Endothelial cell of umbilical vein (primary cell): ENCODE data around the gene IL6R. TPM values are rescaled to one million over a fixed set of nuclear protein-coding genes. Genes with fewer than 3 reads are reported as not detected.
A peak's percentile ranks its signal among the peaks of the same experiment; 100 is the strongest.

Experiments used
- BruUV-seq: library from RNA; stranded (reverse); fragments of 400-500 nt; replicated peaks from 2 replicates; lab custom pipeline; 2021; lab: Mats Ljungman, UMichigan
- CTCF ChIA-PET: fragments of 300-600, 350-600 bp; sonication (Branson Sonifier 250); formaldehyde crosslinking; loops from one replicate; lab custom pipeline; 2021; ENCODE audit warnings: antibody characterized with exemption, inconsistent platforms; lab: Charles Lee
- POLR2A ChIA-PET: fragments of 300-600, 350-600 bp; sonication (Branson Sonifier 250); formaldehyde crosslinking; loops from one replicate; lab custom pipeline; 2021; ENCODE audit warnings: antibody characterized with exemption, inconsistent platforms; lab: Charles Lee
- DNase-seq: peaks from one replicate; pipeline ENCODE4 v3.0.0-alpha.2; 2011; ENCODE audit warnings: low read depth, low spot score
- FAIRE-seq: peaks from 2 replicates; lab custom pipeline; 2011; peaks lifted over from hg19 to GRCh38; lab: Jason Lieb, UNC
- H2AFZ ChIP-seq: 2 replicates; pipeline ENCODE4 v1.6.0; 2012; ENCODE audit warnings: low read depth, low read length, control low read depth, inconsistent platforms
- H3K27ac ChIP-seq: 2 replicates; pipeline ENCODE4 v1.5.1; 2011; ENCODE audit warnings: low read depth, mild to moderate bottlenecking, control low read depth, low read length, moderate library complexity; ENCODE audit not compliant: insufficient read depth
- H3K27me3 ChIP-seq, 2 experiments: 2 replicates each; pipeline versions ENCODE4 v1.6.0 to v1.6.1; 2011; ENCODE audit warnings: low read length in 2 of 2, mixed read lengths in 1 of 2; ENCODE audit not compliant: control insufficient read depth in 2 of 2, insufficient read depth in 2 of 2
- H3K36me3 ChIP-seq, 2 experiments: 2 replicates in 1 of 2; 3 replicates in 1 of 2; pipeline ENCODE4 v1.5.1; 2011; ENCODE audit warnings: low read length in 2 of 2, mild to moderate bottlenecking in 1 of 2, moderate library complexity in 1 of 2; ENCODE audit not compliant: control insufficient read depth in 2 of 2, insufficient read depth in 2 of 2; ENCODE audit errors: extremely low read depth in 1 of 2
- H3K4me1 ChIP-seq: 3 replicates; pipeline ENCODE4 v1.5.1; 2011; ENCODE audit warnings: mild to moderate bottlenecking, low read length; ENCODE audit not compliant: control insufficient read depth, insufficient read depth; ENCODE audit errors: extremely low read depth
- H3K4me2 ChIP-seq: 2 replicates; pipeline ENCODE4 v1.6.1; 2011; ENCODE audit warnings: low read length, control low read depth, mixed read lengths; ENCODE audit not compliant: insufficient read depth
- H3K4me3 ChIP-seq, 3 experiments: fragments of 200-600 bp in 1 of 3; sonication (generic), shearing (Covaris generic) in 1 of 3; replicated peaks in 1 of 3; 2 replicates each; pipeline ENCODE4 v1.5.1; 2011 to 2016; ENCODE audit warnings: control low read depth in 3 of 3, low read length in 3 of 3, mild to moderate bottlenecking in 2 of 3, inconsistent platforms in 1 of 3, low read depth in 1 of 3, moderate library complexity in 1 of 3; ENCODE audit not compliant: insufficient read depth in 1 of 3
- H3K79me2 ChIP-seq: 2 replicates; pipeline ENCODE4 v1.6.0; 2012; ENCODE audit warnings: low read length, inconsistent platforms; ENCODE audit not compliant: control insufficient read depth, insufficient read depth
- H3K9ac ChIP-seq: replicated peaks from 2 replicates; pipeline ENCODE3; 2011; ENCODE audit warnings: low read length, control low read depth; ENCODE audit not compliant: insufficient read depth; ENCODE audit errors: extremely low read depth
- H3K9me1 ChIP-seq: replicated peaks from 3 replicates; pipeline ENCODE4 v1.6.0; 2011; ENCODE audit warnings: mild to moderate bottlenecking, low read length; ENCODE audit not compliant: control insufficient read depth, insufficient read depth; ENCODE audit errors: extremely low read depth
- H3K9me3 ChIP-seq: replicated peaks from 2 replicates; pipeline ENCODE4 v1.5.1; 2012; ENCODE audit warnings: low read length, inconsistent platforms; ENCODE audit not compliant: control insufficient read depth, insufficient read depth
- H4K20me1 ChIP-seq: replicated peaks from 2 replicates; pipeline ENCODE3; 2011; ENCODE audit warnings: mild to moderate bottlenecking, low read length; ENCODE audit not compliant: control insufficient read depth, insufficient read depth; ENCODE audit errors: extremely low read depth
- EZH2 ChIP-seq: IDR thresholded peaks from 2 replicates; pipeline ENCODE4 v1.6.1; 2012; ENCODE audit warnings: borderline replicate concordance, low read depth, mild to moderate bottlenecking, moderate library complexity, low read length, inconsistent platforms; ENCODE audit not compliant: severe bottlenecking
- FOS ChIP-seq: IDR thresholded peaks from 2 replicates; pipeline ENCODE4 v1.6.1; 2011; ENCODE audit warnings: mild to moderate bottlenecking, low read length, moderate library complexity, borderline replicate concordance; ENCODE audit not compliant: insufficient read depth
- GATA2 ChIP-seq: IDR thresholded peaks from 2 replicates; pipeline ENCODE4 v1.7.0; 2011; ENCODE audit warnings: low read depth, mild to moderate bottlenecking, moderate library complexity, mixed read lengths, low read length; ENCODE audit not compliant: insufficient read length, insufficient read depth
- JUN ChIP-seq: IDR thresholded peaks from 2 replicates; pipeline ENCODE4 v1.6.1; 2011; ENCODE audit warnings: borderline replicate concordance, low read depth; ENCODE audit not compliant: insufficient read length, insufficient read depth
- MYC ChIP-seq: IDR thresholded peaks from one replicate; pipeline ENCODE4 v1.6.1; 2011; ENCODE audit warnings: mild to moderate bottlenecking, low read depth, low read length
- POLR2A ChIP-seq: IDR thresholded peaks from 2 replicates; pipeline ENCODE4 v1.6.1; 2012; ENCODE audit warnings: low read depth, mild to moderate bottlenecking, control low read depth, low read length
- POLR2AphosphoS5 ChIP-seq: IDR thresholded peaks from 2 replicates; pipeline ENCODE4 v1.6.1; 2012; ENCODE audit warnings: low read depth, mild to moderate bottlenecking, control low read depth, low read length, moderate library complexity; ENCODE audit not compliant: insufficient read depth
- dilution Hi-C: fragments of 300-500 bp; cut with MboI; formaldehyde crosslinking; loops from one replicate; pipeline ENCODE4 v1.15.0; 2019; ENCODE audit warnings: low sequenced_read_pairs; ENCODE audit not compliant: extremely low pct_ligation_motif_present
- intact Hi-C: fragments of 100-400 bp; cut with micrococcal nuclease; formaldehyde crosslinking; loops from one replicate; pipeline ENCODE4 v1.10.0; 2022
- polyA plus RNA-seq, 4 experiments: library from polyadenylated mRNA; depleted of rRNA in 3 of 4; stranded (reverse) in 3 of 4; unstranded in 1 of 4; fragments of >200 nt; gene quantifications; 2 replicates each; pipeline versions ENCODE4 v1.2.1 to v1.2.3, GENCODE V29; 2011 to 2012; ENCODE audit warnings: missing spikeins in 1 of 4
- total RNA-seq: library from RNA; stranded (reverse); gene quantifications from 2 replicates; pipeline ENCODE4 v1.2.3, GENCODE V29; 2021
- TF ChIP-seq, protein P1 (sequence below), 2 donors: IDR thresholded peaks; 1 replicate in 1 of 2; 2 replicates in 1 of 2; pipeline ENCODE4 v1.5.1; 2011; ENCODE audit warnings: low read length in 2 of 2, mild to moderate bottlenecking in 2 of 2, moderate library complexity in 2 of 2, control low read depth in 1 of 2, inconsistent platforms in 1 of 2, low read depth in 1 of 2; ENCODE audit not compliant: insufficient read depth in 1 of 2; ENCODE audit errors: extremely low read depth in 1 of 2
- TF ChIP-seq, protein P2 (sequence below): IDR thresholded peaks from 2 replicates; pipeline ENCODE4 v1.6.1; 2011; ENCODE audit not compliant: insufficient read depth, insufficient read length

IL6R gene
- total and polyA plus RNA-seq, 2 donors (not counting 3 experiments of a cell fraction or from before 2014, with no cell fraction given): 4.8 to 5.1 TPM

DNA sequence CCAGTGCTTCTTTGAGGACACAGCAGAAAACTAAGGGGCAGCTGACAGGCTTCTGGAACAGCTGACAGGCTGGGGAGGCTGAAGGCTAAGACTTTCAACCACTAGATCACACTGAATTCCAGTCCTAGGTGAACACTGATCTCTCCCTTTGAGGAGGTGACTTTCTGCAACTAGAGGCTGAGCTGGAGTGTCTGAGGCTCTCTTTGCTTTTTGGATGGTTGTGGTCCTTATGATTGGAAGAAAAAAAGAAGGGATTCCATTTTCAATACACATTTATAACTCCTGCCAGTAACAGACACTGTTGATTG, 1.4 kb downstream of the IL6R start:
- intact Hi-C loops (no loop called here), dilution Hi-C loops (no loop called here)
- FAIRE-seq (no peak), DNase-seq (no peak)
- Histone ChIP-seq H3K27me3 (no peaks in the 10 kb centered on the region), H3K9me1 (no peaks in the 10 kb centered on the region), H3K79me2 (no peaks in the 10 kb centered on the region), H3K27ac (no peak overlapping the region), H3K36me3 (no peaks in the 10 kb centered on the region), H3K4me1 (peaks cover 12% of the 10 kb centered on the region), H4K20me1 (no peaks in the 10 kb centered on the region), H3K4me2 (peak overlapping the region; percentile 58), H3K9ac (no peak overlapping the region), H3K9me3 (no peaks in the 10 kb centered on the region), H3K4me3 (no peak overlapping the region), H2AFZ (peak overlapping the region; percentile 71)
- TF ChIP-seq FOS (no peak), POLR2A (no peak), EZH2 (no peak), GATA2 (no peak), MYC (no peak), JUN (no peak), POLR2AphosphoS5 (no peak)
- TF ChIP-seq, protein P1, sequence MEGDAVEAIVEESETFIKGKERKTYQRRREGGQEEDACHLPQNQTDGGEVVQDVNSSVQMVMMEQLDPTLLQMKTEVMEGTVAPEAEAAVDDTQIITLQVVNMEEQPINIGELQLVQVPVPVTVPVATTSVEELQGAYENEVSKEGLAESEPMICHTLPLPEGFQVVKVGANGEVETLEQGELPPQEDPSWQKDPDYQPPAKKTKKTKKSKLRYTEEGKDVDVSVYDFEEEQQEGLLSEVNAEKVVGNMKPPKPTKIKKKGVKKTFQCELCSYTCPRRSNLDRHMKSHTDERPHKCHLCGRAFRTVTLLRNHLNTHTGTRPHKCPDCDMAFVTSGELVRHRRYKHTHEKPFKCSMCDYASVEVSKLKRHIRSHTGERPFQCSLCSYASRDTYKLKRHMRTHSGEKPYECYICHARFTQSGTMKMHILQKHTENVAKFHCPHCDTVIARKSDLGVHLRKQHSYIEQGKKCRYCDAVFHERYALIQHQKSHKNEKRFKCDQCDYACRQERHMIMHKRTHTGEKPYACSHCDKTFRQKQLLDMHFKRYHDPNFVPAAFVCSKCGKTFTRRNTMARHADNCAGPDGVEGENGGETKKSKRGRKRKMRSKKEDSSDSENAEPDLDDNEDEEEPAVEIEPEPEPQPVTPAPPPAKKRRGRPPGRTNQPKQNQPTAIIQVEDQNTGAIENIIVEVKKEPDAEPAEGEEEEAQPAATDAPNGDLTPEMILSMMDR (IDR thresholded peaks at IDR 0.05; ENCODE audit: extremely low read depth in 1 of 2, insufficient read depth in 1 of 2, low read depth in 1 of 2, low read length in 2 of 2): no peak
- TF ChIP-seq, protein P2, sequence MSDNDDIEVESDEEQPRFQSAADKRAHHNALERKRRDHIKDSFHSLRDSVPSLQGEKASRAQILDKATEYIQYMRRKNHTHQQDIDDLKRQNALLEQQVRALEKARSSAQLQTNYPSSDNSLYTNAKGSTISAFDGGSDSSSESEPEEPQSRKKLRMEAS: no peak
- no TSS peak for BruUV-seq
- ChIA-PET CTCF (interaction anchor here (0.8 to 3.2 kb wide), 5 partner anchors 14 to 73 kb away, joined by 3 to 20 read pairs (median 7); no protein-coding TSS in a partner anchor), POLR2A (interaction anchor here (1.7 kb wide), 1 partner anchor 14 kb away, joined by 6 read pairs; no protein-coding TSS in a partner anchor)
